Glutamatergic neuron (in vitro differentiated cells): Measurements from ENCODE around the gene NUB1. TPM values are rescaled to one million over a fixed set of nuclear protein-coding genes. Genes with fewer than 3 reads are reported as not detected.

Experiments used
- DNase-seq: peaks from one replicate; pipeline ENCODE4 v3.0.0; 2022
- H3K27ac Mint-ChIP-seq: one replicate; pipeline ENCODE4 v1.8.0; 2020; ENCODE audit warnings: mild to moderate bottlenecking, mixed read lengths, inconsistent platforms; ENCODE audit not compliant: unreplicated experiment
- H3K27me3 Mint-ChIP-seq: one replicate; pipeline ENCODE4 v1.8.0; 2020; ENCODE audit warnings: mild to moderate bottlenecking, moderate library complexity, mixed read lengths, inconsistent platforms; ENCODE audit not compliant: unreplicated experiment
- H3K36me3 Mint-ChIP-seq: one replicate; pipeline ENCODE4 v1.8.0; 2020; ENCODE audit warnings: mild to moderate bottlenecking, mixed read lengths, inconsistent platforms; ENCODE audit not compliant: unreplicated experiment
- H3K4me1 Mint-ChIP-seq: one replicate; pipeline ENCODE4 v1.8.0; 2020; ENCODE audit warnings: mild to moderate bottlenecking, low read depth, mixed read lengths, inconsistent platforms; ENCODE audit not compliant: unreplicated experiment
- H3K4me3 Mint-ChIP-seq: one replicate; pipeline ENCODE4 v1.8.0; 2020; ENCODE audit warnings: mild to moderate bottlenecking, mixed read lengths, inconsistent platforms; ENCODE audit not compliant: unreplicated experiment
- H3K9me3 Mint-ChIP-seq: one replicate; pipeline ENCODE4 v1.8.0; 2020; ENCODE audit warnings: mild to moderate bottlenecking, moderate library complexity, mixed read lengths, inconsistent platforms; ENCODE audit not compliant: unreplicated experiment
- total RNA-seq: library from RNA; stranded (reverse); fragmentation: NEBNext Ultra II Directional; extraction: Animal tissue kit (Norgen Biotek cat#: 25700); gene quantifications from one replicate; pipeline ENCODE4 v1.2.1, GENCODE V29; 2021; ENCODE audit not compliant: unreplicated experiment
- TF ChIP-seq, protein P1 (sequence below): fragments of 200-600 bp; sonication (generic); IDR thresholded peaks from one replicate; pipeline ENCODE4 v1.5.0; 2021; ENCODE audit not compliant: partially characterized antibody, unreplicated experiment

The NUB1 gene
- total RNA-seq, 1 donor from 2014 or later: 41.6 TPM

DNA sequence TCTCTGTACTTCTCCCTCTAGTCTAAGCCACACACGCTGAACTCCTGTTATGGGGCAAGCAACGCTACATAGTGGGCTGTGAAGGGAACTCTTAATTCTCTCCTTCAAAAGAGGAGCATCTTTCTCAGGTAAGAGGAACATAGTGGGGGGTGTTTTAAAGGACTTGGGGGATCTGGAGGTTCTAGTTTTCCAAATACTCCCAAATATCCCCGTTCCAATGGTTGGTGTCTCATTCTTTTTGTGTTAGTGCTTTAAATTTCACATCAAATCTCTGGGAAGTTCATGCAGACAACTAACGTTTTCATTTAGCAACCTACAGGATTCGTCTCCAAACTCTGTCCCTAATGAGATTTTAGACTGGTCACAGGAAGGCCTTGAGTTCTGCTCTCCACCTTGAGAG lies 80.6 kb downstream of the NUB1 start:
- Mint-ChIP-seq H3K9me3 (peaks cover 4% of the 10 kb centered on the region), H3K27ac (no peak overlapping the region), H3K4me1 (no peaks in the 10 kb centered on the region), H3K27me3 (peaks cover 4% of the 10 kb centered on the region), H3K36me3 (peaks cover 12% of the 10 kb centered on the region), H3K4me3 (no peak overlapping the region)
- TF ChIP-seq, protein P1, sequence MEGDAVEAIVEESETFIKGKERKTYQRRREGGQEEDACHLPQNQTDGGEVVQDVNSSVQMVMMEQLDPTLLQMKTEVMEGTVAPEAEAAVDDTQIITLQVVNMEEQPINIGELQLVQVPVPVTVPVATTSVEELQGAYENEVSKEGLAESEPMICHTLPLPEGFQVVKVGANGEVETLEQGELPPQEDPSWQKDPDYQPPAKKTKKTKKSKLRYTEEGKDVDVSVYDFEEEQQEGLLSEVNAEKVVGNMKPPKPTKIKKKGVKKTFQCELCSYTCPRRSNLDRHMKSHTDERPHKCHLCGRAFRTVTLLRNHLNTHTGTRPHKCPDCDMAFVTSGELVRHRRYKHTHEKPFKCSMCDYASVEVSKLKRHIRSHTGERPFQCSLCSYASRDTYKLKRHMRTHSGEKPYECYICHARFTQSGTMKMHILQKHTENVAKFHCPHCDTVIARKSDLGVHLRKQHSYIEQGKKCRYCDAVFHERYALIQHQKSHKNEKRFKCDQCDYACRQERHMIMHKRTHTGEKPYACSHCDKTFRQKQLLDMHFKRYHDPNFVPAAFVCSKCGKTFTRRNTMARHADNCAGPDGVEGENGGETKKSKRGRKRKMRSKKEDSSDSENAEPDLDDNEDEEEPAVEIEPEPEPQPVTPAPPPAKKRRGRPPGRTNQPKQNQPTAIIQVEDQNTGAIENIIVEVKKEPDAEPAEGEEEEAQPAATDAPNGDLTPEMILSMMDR: no peak
- no peak for DNase-seq

DNA sequence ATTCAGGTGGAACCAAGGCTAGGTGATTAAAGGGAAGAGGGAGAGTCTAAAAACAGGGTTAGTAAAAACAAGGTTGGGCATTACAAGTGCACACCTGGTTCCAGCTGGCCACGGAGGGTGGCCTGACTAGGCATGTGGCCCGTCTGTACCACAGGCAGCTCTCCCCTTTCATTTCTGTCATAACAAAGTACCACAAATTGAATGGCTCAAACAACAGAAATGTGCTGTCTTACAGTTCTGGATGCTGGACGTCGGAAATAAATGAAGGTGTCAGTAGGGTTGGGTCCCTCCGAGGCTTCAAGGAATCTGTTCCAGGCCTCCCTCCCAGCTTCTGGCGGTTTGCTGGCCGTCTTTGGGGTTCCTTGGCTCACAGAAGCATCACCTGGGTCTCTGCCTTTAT lies 81.6 kb downstream of the NUB1 start:
- no peak for DNase-seq
- Mint-ChIP-seq H3K4me3 (no peak overlapping the region), H3K9me3 (peaks cover 4% of the 10 kb centered on the region), H3K27me3 (peaks cover 4% of the 10 kb centered on the region), H3K36me3 (peaks cover 12% of the 10 kb centered on the region), H3K27ac (no peak overlapping the region), H3K4me1 (no peaks in the 10 kb centered on the region)
- TF ChIP-seq, protein P1: no peak

DNA sequence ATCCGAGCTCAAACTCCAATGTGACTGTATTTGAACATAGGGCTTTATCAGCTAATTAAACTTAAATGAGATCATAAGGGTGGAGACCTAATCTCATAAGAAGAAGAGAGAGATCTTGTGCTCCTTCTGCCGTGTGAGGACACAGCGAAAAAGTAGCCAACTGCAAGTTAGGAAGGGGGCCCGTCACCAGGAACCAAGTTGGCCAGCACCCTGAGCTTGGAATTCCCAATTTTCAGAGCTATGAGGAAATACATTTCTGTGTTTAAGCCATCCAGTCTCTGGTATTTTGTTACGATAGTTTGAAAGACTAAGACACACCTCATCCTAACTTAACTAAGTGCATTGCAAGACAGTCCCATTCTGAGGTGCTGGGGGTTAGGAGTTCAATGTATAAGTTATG lies 82.3 kb downstream of the NUB1 start:
- no peak overlapping the region for H3K4me3 Mint-ChIP-seq
- H3K9me3 Mint-ChIP-seq: peaks cover 4% of the 10 kb centered on the region
- H3K27me3 Mint-ChIP-seq: peaks cover 4% of the 10 kb centered on the region
- peaks cover 3% of the 10 kb centered on the region for H3K4me1 Mint-ChIP-seq
- TF ChIP-seq, protein P1: no peak
- H3K27ac Mint-ChIP-seq: no peak overlapping the region
- H3K36me3 Mint-ChIP-seq: peaks cover 12% of the 10 kb centered on the region
- no peak for DNase-seq

DNA sequence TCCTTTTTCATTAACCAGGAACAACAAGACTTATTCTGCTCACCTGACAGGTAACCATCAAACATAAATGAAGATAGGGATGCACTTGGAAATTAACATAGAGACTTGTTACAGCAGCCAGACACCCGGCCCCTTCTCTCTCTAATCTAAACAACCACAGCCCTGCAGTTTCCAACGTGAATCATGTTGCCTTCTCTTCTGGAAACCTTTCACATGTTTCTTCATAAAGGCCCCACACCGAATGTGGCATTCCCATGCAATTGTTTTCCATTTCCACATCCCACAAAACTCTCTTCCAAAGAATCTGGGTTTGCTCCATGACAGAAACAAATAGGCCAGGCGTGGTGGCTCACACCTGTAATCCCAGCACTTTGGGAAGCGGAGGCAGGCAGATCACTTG lies 83.2 kb downstream of the NUB1 start:
- Mint-ChIP-seq H3K27me3 (peaks cover 4% of the 10 kb centered on the region), H3K27ac (no peak overlapping the region), H3K36me3 (peaks cover 12% of the 10 kb centered on the region), H3K4me1 (peaks cover 3% of the 10 kb centered on the region), H3K4me3 (no peak overlapping the region), H3K9me3 (peaks cover 6% of the 10 kb centered on the region)
- no peak for DNase-seq
- TF ChIP-seq, protein P1: no peak

DNA sequence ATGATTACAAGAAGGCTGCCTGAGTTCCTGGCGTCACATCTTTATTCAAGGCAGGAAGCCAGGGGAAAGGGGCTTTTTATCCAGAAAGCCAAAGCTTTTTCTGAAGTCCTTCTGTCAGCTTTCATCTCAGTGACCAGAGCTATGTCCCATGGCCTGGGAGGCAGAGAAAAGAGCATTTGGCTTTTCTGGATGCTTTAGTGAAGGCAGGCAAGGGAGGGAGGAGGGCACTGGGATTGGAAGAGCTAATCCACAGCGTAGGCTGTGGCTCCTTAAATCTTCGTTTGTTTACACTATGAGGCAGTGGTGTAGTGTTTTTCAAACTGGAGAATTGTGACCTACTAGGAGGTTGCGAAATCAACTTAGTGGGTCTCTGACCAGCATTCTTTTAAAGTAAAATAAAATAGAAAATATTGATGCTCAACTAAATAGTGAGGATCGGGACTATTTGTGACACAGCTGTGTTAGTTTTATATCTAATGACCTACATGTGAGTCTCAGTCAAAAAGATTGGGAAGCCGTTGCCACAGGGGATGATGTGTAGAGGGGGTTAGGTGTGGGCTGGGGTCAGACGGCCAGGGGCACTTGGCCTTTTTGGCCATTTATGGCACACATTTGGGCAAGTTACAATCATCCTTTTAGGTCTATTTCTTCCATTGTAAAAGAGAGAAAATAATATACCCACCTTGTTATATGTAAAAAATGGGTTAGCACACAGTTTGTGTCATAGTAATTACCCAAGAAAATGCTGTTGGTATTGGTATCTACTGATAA lies 84.2 kb downstream of the NUB1 start:
- H3K36me3 Mint-ChIP-seq: peaks cover 12% of the 10 kb centered on the region
- no peak overlapping the region for H3K27ac Mint-ChIP-seq
- H3K9me3 Mint-ChIP-seq: peaks cover 8% of the 10 kb centered on the region
- H3K27me3 Mint-ChIP-seq: peaks cover 1% of the 10 kb centered on the region
- no peak overlapping the region for H3K4me3 Mint-ChIP-seq
- peaks cover 3% of the 10 kb centered on the region for H3K4me1 Mint-ChIP-seq
- TF ChIP-seq, protein P1: no peak
- DNase-seq: no peak
